ENCODE measurements around the gene MBNL1.

DNA sequence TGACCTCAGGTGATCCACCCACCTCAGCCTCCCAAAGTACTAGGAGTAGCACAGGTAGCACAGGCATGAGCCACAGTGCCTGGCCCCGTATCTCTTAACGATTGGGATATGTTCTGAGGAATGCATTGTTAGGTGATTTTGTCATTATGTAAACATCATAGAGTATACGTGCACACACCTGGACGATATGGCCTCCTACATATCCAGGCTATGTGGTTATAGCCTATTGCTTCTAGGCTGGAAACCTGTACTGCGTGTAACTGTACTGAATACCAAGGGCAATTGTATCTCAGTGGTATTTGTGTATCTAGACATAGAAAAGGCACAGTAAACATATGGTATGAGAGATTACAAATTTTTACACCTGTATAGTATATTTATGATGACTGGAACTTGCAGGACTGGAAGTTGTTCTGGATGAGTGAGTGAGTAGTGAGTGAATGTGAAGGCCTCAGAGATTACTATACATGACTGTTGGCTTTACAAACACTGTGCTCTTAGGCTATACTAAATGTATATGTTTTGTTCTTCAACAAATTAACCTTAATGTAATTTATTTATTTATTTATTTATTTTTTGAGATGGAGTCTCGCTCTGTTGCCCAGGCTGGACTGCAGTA, 120.7 kb downstream of the MBNL1 start:
- TF ChIP-seq, protein P1, sequence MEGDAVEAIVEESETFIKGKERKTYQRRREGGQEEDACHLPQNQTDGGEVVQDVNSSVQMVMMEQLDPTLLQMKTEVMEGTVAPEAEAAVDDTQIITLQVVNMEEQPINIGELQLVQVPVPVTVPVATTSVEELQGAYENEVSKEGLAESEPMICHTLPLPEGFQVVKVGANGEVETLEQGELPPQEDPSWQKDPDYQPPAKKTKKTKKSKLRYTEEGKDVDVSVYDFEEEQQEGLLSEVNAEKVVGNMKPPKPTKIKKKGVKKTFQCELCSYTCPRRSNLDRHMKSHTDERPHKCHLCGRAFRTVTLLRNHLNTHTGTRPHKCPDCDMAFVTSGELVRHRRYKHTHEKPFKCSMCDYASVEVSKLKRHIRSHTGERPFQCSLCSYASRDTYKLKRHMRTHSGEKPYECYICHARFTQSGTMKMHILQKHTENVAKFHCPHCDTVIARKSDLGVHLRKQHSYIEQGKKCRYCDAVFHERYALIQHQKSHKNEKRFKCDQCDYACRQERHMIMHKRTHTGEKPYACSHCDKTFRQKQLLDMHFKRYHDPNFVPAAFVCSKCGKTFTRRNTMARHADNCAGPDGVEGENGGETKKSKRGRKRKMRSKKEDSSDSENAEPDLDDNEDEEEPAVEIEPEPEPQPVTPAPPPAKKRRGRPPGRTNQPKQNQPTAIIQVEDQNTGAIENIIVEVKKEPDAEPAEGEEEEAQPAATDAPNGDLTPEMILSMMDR (IDR thresholded peaks at IDR 0.05) = no peak
- no peak for TF ChIP-seq ZFX (IDR thresholded peaks at IDR 0.05; ENCODE audit: borderline replicate concordance)
